Measurements from ENCODE around the gene PRG2. TPM values are rescaled to one million over a fixed set of nuclear protein-coding genes. Genes with fewer than 3 reads are reported as not detected.
A peak's percentile ranks its signal among the peaks of the same experiment; 100 is the strongest.

The PRG2 gene, protein sequence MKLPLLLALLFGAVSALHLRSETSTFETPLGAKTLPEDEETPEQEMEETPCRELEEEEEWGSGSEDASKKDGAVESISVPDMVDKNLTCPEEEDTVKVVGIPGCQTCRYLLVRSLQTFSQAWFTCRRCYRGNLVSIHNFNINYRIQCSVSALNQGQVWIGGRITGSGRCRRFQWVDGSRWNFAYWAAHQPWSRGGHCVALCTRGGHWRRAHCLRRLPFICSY
- total RNA-seq, result not detected in 2 replicates

- no peak within 1 kb of the TSS for H3K4me3 ChIP-seq (ENCODE audit: low read depth, low read length)
- DNase-seq (ENCODE audit: low read depth), result no peak
- no peak for TF ChIP-seq CTCF (IDR thresholded peaks at IDR 0.05; ENCODE audit: insufficient read depth, low read depth, low read length)
Measured at GRCh38 chr11:57390535-57390934, at the start of gene PRG2. TSS of gene PRG2 (minus strand) at chr11:57390650. CDS start at chr11:57389944, 706 bp downstream.

DNA sequence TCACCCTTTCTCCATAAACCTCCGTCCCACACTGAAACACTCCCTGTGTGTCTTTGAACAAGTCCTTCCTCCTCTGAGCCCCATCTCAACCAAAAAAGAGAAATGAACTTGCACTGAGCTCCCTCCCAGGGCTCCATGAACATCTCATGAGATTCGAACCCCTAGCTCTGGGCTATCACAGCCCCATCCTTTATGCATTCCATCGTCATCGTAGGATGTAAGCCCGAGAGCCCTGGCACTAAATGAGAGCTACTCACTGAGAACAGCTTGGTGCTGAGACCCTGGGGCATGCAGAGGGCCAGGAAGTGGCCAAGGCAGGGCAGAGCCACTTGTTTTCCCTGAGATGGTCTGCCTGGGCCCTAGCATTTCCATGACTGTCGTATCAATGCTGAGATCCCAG, 49.3 kb upstream of the PRG2 start:
- DNase-seq (ENCODE audit: low read depth), result no peak
- no peak overlapping the region for H3K4me3 ChIP-seq (ENCODE audit: low read depth, low read length)
- TF ChIP-seq CTCF (IDR thresholded peaks at IDR 0.05; ENCODE audit: insufficient read depth, low read depth, low read length), result no peak

- no peak overlapping the region for H3K4me3 ChIP-seq (ENCODE audit: low read depth, low read length)
- no peak for DNase-seq (ENCODE audit: low read depth)
- TF ChIP-seq CTCF (IDR thresholded peaks at IDR 0.05; ENCODE audit: insufficient read depth, low read depth, low read length), result no peak
Measured at GRCh38 chr11:57438345-57439285, 48.2 kb upstream of the PRG2 start.

- no peak for TF ChIP-seq CTCF (IDR thresholded peaks at IDR 0.05; ENCODE audit: insufficient read depth, low read depth, low read length)
- DNase-seq (ENCODE audit: low read depth), result no peak
- H3K4me3 ChIP-seq (ENCODE audit: low read depth, low read length), result no peak overlapping the region
Measured at GRCh38 chr11:57436031-57436430, 45.6 kb upstream of the PRG2 start.

DNA sequence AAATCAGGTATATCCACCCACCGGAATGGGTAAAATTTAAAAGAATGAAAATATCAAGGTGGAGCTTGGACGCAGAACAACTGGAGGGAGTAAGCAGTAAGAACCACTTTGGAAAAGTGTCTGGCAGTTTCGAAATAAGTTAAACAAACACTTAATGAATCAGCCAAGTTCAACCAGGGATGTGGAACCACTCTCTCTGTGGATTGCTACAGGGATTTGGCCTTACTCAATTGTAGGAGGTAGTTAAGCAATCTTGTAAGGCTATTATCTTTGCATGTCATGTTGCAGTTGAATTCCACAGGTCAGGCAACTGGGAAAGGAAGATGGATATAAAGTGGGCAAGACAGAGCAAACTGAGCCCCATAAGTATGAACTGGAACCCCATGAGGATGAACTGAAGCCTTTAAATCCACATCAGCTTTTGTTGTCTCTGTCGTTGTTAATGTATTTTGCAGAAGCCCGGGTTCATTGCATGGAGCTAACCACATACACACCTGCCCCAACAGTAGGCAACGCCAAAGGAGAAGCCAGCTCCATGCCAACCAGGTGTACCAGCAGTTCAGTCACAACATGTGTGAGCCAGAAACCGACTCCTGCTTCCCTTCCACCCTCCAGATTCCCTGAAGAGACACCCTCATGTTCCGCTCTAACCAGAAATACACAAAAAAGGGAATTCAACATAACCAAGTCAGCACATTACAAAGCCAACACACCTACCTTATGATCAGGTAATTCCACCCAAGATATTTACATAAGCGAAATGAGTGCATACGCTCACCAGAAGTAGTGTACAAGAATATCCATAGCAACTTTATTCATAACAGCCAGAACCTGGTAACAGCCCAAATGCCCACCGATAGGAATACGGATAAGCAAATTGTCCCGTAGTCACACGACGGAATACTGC, 44.4 kb upstream of the PRG2 start:
- TF ChIP-seq CTCF (IDR thresholded peaks at IDR 0.05; ENCODE audit: insufficient read depth, low read depth, low read length), result no peak
- peak; percentile 98 for DNase-seq (ENCODE audit: low read depth)
- H3K4me3 ChIP-seq (ENCODE audit: low read depth, low read length), result no peak overlapping the region

GRCh38 chr11:57432714-57433163, 42.3 kb upstream of the PRG2 start:
- peak; percentile 96 for DNase-seq (ENCODE audit: low read depth)
- no peak overlapping the region for H3K4me3 ChIP-seq (ENCODE audit: low read depth, low read length)
- no peak for TF ChIP-seq CTCF (IDR thresholded peaks at IDR 0.05; ENCODE audit: insufficient read depth, low read depth, low read length)

Measured in fibroblast of villous mesenchyme (primary cell).